Endometrial microvascular endothelial cells (primary cell): ENCODE measurements around the gene SEPHS2. TPM values are rescaled to one million over a fixed set of nuclear protein-coding genes. Genes with fewer than 3 reads are reported as not detected.
"Not testable (repeated sequence)": the region's sequence is repeated elsewhere in the genome, so short reads cannot be mapped to it uniquely, and the experiment has no call there.

Experiments used
- in situ Hi-C: cut with HindIII; loops from 2 replicates; pipeline ENCODE4 v1.10.0; 2017; ENCODE audit warnings: low sequenced_read_pairs, low pct_unique_long_range_greater_than_20kb; ENCODE audit errors: inconsistent ontology term
- total RNA-seq: library from RNA; depleted of rRNA; stranded (reverse); fragments of >200 nt; gene quantifications from one replicate; pipeline ENCODE4 v1.2.3, GENCODE V29; 2015; ENCODE audit errors: inconsistent ontology term

Gene SEPHS2
- total RNA-seq, 1 donor from 2014 or later, result 29.2 TPM

- in situ Hi-C loops, result no loop called here
These were observed 26.8 kb upstream of the SEPHS2 start, which contains the start of gene ITGAL for GRCh38 chr16:30472328-30472942. TSS of gene ITGAL (plus strand) at chr16:30472742. CDS start at chr16:30472838, 96 bp downstream.

DNA sequence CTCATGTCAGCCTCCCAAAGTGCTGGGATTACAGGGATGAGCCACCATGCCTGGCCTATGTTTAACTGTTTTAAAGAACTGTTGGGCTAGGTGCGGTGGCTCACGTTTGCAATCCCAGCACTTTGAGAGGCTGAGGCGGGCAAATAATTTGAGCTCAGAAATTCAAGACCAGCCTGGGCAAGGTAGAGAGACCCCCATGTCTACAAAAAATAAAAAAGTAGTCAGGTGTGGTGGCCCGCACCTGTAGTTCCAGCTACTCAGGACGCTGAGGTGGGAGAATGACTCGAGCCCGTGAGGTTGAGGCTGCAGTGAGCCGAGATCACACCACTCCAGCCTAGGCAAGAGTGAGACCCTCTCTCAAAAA lies 24.9 kb upstream of the SEPHS2 start:
- in situ Hi-C loops, result no loop called here

GRCh38 chr16:30470170-30470512 lies 24.5 kb upstream of the SEPHS2 start:
- in situ Hi-C loops, result no loop called here

GRCh38 chr16:30464078-30464477 lies 18.4 kb upstream of the SEPHS2 start:
- in situ Hi-C loops, result no loop called here

- in situ Hi-C loops, result not testable (repeated sequence)
These were observed 15.8 kb upstream of the SEPHS2 start for GRCh38 chr16:30461426-30461825.

DNA sequence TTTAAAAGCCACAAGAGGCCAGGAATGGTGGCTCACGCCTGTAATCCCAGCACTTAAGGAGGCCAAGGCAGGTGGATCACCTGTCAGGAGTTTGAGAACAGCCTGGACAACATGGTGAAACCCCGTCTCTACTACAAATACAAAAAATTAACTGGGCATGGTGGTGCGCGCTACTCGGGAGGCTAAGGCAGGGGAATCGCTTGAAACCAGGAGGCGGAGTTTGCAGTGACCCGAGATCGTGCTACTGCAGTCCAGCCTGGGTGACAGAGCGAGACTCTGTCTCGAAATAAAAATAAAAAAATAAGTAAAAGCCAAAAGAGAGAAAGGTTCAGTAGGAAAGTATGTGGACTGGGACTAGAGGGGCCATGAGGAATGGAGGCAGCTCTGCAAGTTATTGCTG lies 13.8 kb upstream of the SEPHS2 start:
- in situ Hi-C loops, result no loop called here

GRCh38 chr16:30458561-30459394 lies 13.1 kb upstream of the SEPHS2 start:
- in situ Hi-C loops, result no loop called here

GRCh38 chr16:30457743-30458560 lies 12.3 kb upstream of the SEPHS2 start:
- in situ Hi-C loops, result no loop called here

GRCh38 chr16:30457256-30457655 lies 11.6 kb upstream of the SEPHS2 start:
- in situ Hi-C loops, result no loop called here

DNA sequence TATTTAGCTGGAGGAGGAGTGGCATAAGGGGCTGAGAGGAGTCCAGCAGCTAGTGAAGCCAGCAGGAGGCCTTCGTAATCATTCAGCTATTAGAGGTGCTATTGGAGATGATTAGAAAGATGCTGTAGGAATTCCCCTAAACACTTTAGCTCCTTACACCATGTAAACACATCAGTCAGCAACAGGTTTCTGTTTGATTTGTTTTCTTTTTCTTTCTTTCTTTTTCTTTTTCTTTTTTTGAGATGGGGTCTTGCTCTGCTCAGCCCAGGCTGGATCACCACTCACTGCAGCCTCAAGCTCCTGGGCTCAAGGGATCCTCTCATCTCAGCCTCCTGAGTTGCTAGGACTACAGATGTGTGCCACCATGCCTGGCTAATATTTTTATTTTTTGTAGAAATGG lies 10.6 kb upstream of the SEPHS2 start:
- in situ Hi-C loops, result no loop called here

DNA sequence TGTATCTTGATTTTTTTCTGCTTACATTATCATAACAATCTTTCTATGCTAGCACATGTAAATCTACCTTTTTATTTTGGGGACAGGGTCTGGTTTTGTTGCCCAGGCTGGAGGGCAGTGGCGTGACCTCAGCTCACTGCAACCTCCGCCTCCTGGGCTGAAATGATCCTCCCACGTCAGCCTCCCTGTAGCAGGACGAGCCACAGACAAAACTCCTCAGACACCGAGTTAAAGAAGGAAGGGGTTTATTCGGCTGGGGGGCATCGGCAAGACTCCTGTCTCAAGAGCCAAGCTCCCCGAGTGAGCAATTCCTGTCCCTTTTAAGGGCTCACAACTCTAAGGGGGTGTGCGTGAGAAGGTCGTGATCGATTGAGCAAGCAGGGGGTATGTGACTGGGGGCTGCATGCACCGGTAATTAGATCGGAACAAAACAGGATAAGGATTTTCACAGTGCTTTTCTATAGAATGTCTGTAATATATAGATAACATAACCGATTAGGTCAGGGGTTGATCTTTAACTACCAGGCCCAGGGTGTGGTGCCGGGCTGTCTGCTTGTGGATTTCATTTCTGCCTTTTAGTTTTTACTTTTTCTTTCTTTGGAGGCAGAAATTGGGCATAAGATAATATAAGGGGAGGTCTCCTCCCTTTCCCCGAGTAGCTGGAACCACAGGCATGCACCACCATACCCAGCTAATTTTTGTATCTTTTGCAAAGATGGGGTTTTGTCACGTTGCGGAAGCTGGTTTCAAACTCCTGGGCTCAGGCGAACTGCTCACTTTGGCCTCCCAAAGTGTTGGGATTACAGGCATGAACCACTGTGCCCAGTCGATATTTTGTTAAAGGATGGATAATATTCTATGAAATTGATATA lies 7.3 kb upstream of the SEPHS2 start:
- in situ Hi-C loops, result not testable (repeated sequence)

- in situ Hi-C loops, result no loop called here
These were observed 3.4 kb upstream of the SEPHS2 start for GRCh38 chr16:30449116-30449435.

DNA sequence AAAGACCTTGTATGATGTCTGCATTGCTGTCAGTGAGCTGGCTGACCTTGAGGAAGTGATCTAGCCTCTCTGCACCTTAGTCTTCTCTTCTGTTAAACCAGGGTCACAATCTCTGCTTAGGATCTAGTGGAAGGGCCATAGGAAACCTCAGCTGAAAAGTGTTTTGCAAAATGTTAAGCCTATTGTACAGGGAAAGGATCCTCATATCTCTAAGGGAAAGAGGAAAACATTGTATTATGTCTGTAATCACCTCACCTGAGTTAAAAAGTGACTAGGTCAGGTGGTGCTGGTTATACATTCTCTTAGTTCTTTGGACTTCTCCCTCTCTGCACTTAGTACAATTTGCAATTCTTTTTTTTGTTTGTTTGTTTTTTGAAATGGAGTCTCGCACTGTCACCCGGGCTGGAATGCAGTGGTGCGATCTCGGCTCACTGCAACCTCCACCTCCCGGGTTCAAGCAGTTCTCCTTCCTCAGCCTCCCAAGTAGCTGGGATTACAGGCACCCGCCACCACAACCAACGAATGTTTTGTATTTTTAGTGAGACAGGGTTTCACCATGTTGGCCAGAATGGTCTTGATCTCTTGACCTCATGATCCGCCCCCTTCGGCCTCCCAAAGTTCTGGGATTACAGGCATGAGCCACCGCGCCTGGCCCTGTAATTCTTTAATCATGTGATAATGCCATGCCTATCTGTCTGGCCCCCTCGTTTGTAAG lies 2.0 kb upstream of the SEPHS2 start:
- in situ Hi-C loops, result no loop called here

DNA sequence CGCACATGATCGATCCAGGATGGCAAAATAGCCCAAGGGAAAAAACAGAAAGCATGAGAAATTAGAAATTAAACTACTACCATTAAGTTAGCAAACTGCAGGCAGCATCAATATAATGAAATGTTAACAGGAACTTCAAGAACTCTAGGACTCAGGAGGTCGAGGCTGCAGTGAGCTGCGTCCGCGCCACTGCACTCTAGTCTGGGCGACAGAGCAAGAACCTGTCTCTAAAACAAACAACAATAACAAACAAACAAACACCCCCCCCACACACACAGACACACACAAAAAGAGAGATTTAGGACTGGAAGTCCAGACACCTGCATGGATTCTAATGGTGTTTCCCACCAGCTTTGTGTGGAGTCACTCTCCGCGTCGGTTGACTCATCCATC lies 525 bp upstream of the SEPHS2 start:
- in situ Hi-C loops, result no loop called here

GRCh38 chr16:30445149-30445407 lies 596 bp downstream of the SEPHS2 start:
- in situ Hi-C loops, result no loop called here

DNA sequence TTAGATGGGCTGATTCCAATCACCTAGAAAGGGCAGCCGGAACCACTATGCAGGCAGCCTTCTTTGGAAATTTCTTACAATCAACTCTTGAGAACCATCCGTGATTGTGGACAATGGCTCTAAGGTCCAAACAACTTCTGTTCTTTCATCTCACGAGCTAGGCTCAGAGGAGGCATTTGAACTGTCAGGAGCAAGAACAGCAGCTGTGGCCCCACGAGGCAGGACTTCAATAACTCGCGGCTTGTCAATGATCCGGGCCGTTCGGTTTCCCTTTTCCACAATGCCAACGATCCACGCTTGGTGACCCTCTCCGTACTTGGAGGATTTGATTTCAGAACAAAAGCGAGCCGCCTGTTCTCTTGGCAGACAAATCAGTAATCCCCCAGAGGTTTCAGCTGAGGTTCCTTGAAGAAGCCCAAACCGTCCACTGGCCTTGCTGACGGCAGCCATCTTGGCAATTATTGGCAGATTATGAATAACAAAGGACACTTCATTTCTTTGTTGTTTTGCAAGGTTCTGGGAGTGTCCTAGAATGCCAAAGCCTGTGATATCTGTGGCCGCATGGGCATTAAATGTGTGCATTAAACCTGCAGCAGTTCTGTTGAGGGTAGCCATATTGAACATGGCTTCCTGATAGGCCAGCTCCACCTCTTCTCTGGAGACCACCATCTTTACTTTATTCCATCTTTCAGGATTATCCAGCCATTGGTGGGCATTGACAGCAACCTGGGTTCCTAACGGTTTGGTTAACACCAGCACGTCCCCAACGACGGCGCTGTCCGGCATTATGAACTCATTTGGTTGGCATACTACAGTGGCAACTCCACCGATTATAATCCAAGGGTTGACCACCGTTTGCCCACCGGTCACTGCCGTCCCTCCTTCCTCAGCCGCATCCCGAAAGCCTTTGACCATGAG lies 1.2 kb downstream of the SEPHS2 start:
- in situ Hi-C loops, result no loop called here

- in situ Hi-C loops, result no loop called here
These were observed 2.0 kb downstream of the SEPHS2 start for GRCh38 chr16:30443631-30444030.
